Lower leg skin (tissue), 4 donors: Measurements from ENCODE around the gene OTUB1. TPM values are rescaled to one million over a fixed set of nuclear protein-coding genes. Genes with fewer than 3 reads are reported as not detected.

Experiments
- DNase-seq, 2 donors: peaks; one replicate each; pipeline ENCODE4 v3.0.0-alpha.2; 2019; ENCODE audit warnings: low spot score in 2 of 2
- H3K4me3 ChIP-seq: fragments of 200-600 bp; sonication (generic); 2 replicates; pipeline ENCODE4 v1.5.1; 2017; ENCODE audit warnings: mild to moderate bottlenecking, low read depth; ENCODE audit not compliant: poor library complexity, severe bottlenecking
- POLR2A ChIP-seq, 2 donors: fragments of 450-650 bp; IDR thresholded peaks; one replicate each; pipeline ENCODE4 v1.6.1; 2016 to 2017; ENCODE audit warnings: antibody characterized with exemption in 2 of 2, mild to moderate bottlenecking in 1 of 2, moderate library complexity in 1 of 2
- WGBS, 2 donors: methylation state at CpG; one replicate each; pipeline ENCODE4 v1.1.5; 2018; 5-methylcytosine and 5-hydroxymethylcytosine counted together
- intact Hi-C: fragments of 100-400 bp; cut with DNase I; formaldehyde crosslinking; loops from one replicate; pipeline ENCODE4 v1.15.0; 2023; ENCODE audit warnings: low total_unique reads
- total RNA-seq, 4 donors: library from RNA; depleted of rRNA; stranded (reverse); fragments of >200 nt; gene quantifications; one replicate each; pipeline ENCODE4 v1.1.0, GENCODE V29; 2016
- TF ChIP-seq, protein P1 (sequence below), 3 donors: fragments of 450-650 bp; IDR thresholded peaks; one replicate each; pipeline ENCODE4 v1.5.1; 2016; ENCODE audit warnings: antibody characterized with exemption in 3 of 3, mild to moderate bottlenecking in 3 of 3, moderate library complexity in 2 of 3

Gene OTUB1
- total RNA-seq, 4 donors from 2014 or later, result 48.8 to 94.8 (median 81.7) TPM

DNA sequence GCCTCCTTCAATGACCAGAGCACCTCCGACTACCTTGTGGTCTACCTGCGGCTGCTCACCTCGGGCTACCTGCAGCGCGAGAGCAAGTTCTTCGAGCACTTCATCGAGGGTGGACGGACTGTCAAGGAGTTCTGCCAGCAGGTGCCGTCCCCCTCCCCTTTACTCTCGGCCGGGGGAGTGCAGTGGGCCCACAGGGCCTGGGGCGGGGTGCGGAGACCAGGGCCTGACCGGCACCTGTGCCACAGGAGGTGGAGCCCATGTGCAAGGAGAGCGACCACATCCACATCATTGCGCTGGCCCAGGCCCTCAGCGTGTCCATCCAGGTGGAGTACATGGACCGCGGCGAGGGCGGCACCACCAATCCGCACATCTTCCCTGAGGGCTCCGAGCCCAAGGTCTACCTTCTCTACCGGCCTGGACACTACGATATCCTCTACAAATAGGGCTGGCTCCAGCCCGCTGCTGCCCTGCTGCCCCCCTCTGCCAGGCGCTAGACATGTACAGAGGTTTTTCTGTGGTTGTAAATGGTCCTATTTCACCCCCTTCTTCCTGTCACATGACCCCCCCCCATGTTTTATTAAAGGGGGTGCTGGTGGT is 11.0 kb downstream of the OTUB1 start:
- intact Hi-C loops, result no loop called here
- no peak for TF ChIP-seq POLR2A (IDR thresholded peaks at IDR 0.05)
- TF ChIP-seq, protein P1, sequence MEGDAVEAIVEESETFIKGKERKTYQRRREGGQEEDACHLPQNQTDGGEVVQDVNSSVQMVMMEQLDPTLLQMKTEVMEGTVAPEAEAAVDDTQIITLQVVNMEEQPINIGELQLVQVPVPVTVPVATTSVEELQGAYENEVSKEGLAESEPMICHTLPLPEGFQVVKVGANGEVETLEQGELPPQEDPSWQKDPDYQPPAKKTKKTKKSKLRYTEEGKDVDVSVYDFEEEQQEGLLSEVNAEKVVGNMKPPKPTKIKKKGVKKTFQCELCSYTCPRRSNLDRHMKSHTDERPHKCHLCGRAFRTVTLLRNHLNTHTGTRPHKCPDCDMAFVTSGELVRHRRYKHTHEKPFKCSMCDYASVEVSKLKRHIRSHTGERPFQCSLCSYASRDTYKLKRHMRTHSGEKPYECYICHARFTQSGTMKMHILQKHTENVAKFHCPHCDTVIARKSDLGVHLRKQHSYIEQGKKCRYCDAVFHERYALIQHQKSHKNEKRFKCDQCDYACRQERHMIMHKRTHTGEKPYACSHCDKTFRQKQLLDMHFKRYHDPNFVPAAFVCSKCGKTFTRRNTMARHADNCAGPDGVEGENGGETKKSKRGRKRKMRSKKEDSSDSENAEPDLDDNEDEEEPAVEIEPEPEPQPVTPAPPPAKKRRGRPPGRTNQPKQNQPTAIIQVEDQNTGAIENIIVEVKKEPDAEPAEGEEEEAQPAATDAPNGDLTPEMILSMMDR (IDR thresholded peaks at IDR 0.05), result no peak
- H3K4me3 ChIP-seq, result no peak overlapping the region
- 92 to 95% methylated on average over 13 to 22 of the region's 27 CpGs for WGBS, 2 donors
- no peak for DNase-seq

DNA sequence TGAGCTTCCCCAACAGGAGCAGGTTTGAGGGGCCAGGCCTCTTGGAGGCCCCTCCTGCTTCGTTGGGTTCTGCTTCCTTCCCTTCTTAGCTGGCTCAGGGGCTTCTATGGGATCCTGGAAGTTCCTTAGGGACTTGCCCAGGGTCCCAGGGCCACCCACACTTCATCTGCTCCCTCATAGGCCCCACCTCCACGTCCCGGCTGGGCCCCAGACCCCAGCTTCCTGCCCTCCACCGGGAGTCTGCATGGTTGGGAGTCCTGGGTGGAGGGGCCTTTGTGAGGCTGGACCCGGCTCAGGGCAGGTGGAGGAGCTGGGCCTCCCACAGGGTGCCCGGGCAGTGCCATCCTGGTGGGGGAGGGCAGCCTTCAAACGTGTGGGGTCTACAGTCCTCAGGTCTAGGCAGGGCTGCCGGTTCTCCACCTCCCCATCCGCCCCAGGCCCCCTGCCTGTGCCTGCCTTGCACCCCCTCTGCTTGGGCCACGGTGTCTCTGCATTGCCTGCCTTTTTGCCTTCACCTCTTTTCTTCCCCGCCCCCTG is 11.6 kb downstream of the OTUB1 start:
- no peak for TF ChIP-seq POLR2A (IDR thresholded peaks at IDR 0.05)
- TF ChIP-seq, protein P1 (IDR thresholded peaks at IDR 0.05), result no peak
- H3K4me3 ChIP-seq, result no peak overlapping the region
- WGBS, 2 donors, result 77 to 80% methylated on average over 7 to 9 of the region's 11 CpGs
- intact Hi-C loops, result no loop called here
- DNase-seq, result no peak

DNA sequence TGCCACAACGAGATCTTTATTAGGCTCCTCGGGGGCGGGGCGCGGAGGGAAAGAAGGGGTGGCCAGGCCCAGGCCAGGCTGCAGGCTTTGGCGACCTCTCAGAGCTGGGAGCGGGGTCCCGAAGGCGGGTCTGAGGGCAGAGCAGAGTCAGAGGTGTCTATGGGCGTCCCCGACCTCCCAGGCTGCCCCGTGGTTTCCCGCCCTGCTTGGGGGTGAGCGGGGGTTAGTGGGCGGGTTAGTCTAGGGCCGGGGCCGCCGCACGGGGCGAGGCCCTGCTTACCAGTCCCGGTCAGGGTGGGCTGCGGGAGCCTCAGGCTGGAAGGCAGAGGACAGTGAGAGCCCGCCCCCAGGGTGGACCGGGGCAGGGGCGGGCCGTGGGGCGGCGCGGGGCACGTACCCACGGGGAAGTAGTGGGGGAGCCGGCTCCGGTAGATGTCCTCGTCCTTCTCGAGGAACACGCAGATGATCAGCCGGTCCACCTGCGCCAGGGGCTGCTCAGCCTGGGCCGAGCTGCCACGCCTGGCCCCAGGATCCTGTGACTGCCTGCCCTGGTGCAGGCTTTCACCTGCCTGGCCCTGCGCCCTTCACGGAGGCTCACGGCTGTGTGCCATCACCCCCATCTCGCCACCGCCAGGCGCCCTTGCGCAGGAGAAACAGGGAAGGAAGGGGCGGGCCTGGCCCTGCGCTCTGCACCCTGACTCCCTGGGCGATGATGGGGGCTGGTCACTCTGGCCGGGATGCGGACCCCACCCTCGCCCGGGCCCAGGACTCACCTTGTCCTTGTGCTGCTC is 12.5 kb downstream of the OTUB1 start:
- 58 to 64% methylated on average over 24 to 31 of the region's 54 CpGs for WGBS, 2 donors
- DNase-seq, result no peak

DNA sequence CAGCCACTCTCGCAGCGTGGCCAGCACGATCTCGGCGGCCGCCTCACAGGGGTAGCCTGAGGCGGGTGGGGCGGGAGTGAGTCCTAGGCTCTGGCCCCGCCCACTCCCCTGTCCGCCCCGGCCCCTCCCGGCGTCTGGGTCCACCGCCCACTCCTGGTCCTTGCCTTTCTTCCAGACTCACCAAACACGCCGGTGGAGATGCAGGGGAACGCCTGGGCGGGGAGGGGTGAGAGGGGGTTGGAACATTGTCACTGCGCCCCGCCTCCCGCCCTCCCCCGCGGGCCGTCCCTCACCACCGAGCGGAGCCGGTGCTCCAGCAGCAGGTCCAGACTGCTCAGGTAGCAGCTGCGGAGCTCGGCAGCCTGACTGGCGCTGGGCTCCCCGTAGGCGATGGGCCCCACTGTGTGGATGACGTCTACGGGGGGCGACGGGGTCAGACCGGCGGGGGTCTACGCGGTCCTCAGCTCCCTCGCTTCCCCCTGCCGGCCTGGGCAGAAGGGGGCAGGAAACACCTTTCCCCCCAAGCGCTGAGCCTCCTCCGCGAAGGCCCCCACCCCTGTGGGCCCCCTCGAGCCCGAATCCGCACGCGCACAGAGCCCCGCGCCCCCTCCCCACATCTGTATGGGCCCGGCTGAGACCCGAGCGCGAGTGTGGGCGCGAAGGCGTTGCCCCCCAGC is 13.2 kb downstream of the OTUB1 start:
- no peak overlapping the region for H3K4me3 ChIP-seq
- intact Hi-C loops, result no loop called here
- DNase-seq, result peak; percentile 70 to 95
- 4 to 6% methylated on average over 30 to 43 of the region's 59 CpGs for WGBS, 2 donors
- TF ChIP-seq, protein P1 (IDR thresholded peaks at IDR 0.05), result no peak
- no peak for TF ChIP-seq POLR2A (IDR thresholded peaks at IDR 0.05)

More for the DNA sequence above, 12.5 kb downstream of the OTUB1 start:
- no peak overlapping the region for H3K4me3 ChIP-seq
- intact Hi-C loops, result no loop called here
- TF ChIP-seq, protein P1 (IDR thresholded peaks at IDR 0.05), result no peak
- TF ChIP-seq POLR2A (IDR thresholded peaks at IDR 0.05), result no peak

DNA sequence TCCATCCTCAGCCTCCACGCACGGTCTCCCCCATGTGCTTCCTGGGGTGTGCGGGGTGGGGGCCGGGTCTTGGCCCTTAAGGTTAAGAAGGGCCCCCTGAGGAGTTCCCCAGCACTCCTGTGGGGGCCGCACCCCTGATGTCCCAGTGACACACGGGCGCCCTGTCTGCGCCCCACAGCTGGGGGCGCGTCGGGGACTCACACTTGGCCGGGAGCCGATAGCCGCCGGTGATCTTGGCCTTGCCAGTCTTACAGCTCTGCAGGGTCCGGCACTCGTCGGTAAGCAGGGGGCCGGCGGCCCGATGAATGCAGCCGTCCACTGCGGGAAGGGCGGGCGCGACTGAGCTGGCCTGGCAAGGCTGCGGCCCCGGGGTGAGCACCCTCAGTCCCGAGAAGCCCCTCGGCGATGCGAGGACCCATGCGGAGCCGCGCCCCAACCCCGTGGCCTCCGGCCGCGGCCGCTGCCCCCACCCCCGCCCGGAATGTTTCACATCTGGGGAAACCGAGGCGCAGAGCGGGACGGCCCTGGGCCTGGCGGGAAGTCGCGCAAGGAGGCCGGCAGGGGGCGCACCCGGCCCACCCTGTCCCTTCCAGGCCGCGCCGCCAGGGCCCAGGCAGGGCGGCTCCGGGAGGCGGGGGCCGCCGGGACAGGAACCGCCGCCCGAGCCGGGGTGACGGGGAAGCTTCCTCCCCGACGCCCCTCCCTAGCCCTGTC is 13.9 kb downstream of the OTUB1 start:
- intact Hi-C loops, result no loop called here
- no peak overlapping the region for H3K4me3 ChIP-seq
- 0% methylated on average over 14 to 46 of the region's 67 CpGs for WGBS, 2 donors
- DNase-seq, result peak in 1 of 2 donors; percentile 93
- TF ChIP-seq POLR2A (IDR thresholded peaks at IDR 0.05), result no peak
- TF ChIP-seq, protein P1 (IDR thresholded peaks at IDR 0.05), result no peak
